CD14-positive monocyte (primary cell): ENCODE measurements around the gene SH3BP5. TPM values are rescaled to one million over a fixed set of nuclear protein-coding genes. Genes with fewer than 3 reads are reported as not detected.

Experiments used
- DNase-seq, 3 donors: peaks; one replicate each; pipeline ENCODE4 v3.0.0-alpha.2; 2011 to 2022
- H2AFZ ChIP-seq: 2 replicates; pipeline ENCODE4 v1.6.0; 2012; ENCODE audit warnings: mild to moderate bottlenecking, low read depth, low read length, inconsistent platforms; ENCODE audit not compliant: insufficient read depth, poor library complexity, severe bottlenecking
- H3K27ac ChIP-seq, 2 donors: 1 replicate in 1 of 2; 2 replicates in 1 of 2; pipeline ENCODE4 v1.5.1; 2012 to 2013; ENCODE audit warnings: low read length in 2 of 2, control low read depth in 1 of 2, inconsistent platforms in 1 of 2, low read depth in 1 of 2, mild to moderate bottlenecking in 1 of 2
- H3K27me3 ChIP-seq, 2 donors: one replicate each; pipeline versions ENCODE4 v1.6.0 to v1.6.1; 2011 to 2013; ENCODE audit warnings: low read length in 2 of 2; ENCODE audit not compliant: control insufficient read depth in 2 of 2, insufficient read depth in 2 of 2
- H3K36me3 ChIP-seq, 2 donors: replicated peaks in 1 of 2; 1 replicate in 1 of 2; 2 replicates in 1 of 2; pipeline versions ENCODE4 v1.5.1 to v1.6.1; 2012 to 2013; ENCODE audit warnings: low read length in 2 of 2, control low read depth in 1 of 2, inconsistent platforms in 1 of 2, mild to moderate bottlenecking in 1 of 2; ENCODE audit not compliant: insufficient read depth in 2 of 2, control insufficient read depth in 1 of 2
- H3K4me1 ChIP-seq, 2 donors: 1 replicate in 1 of 2; 2 replicates in 1 of 2; pipeline versions ENCODE4 v1.5.1 to v1.6.1; 2012 to 2013; ENCODE audit warnings: low read length in 2 of 2, control low read depth in 1 of 2, inconsistent platforms in 1 of 2, mild to moderate bottlenecking in 1 of 2, moderate library complexity in 1 of 2; ENCODE audit not compliant: insufficient read depth in 2 of 2, control insufficient read depth in 1 of 2
- H3K4me2 ChIP-seq: replicated peaks from 2 replicates; pipeline ENCODE3; 2012; ENCODE audit warnings: low read length, moderate library complexity, mild to moderate bottlenecking; ENCODE audit not compliant: poor library complexity, severe bottlenecking; ENCODE audit errors: extremely low read depth
- H3K4me3 ChIP-seq, 3 experiments: fragments of 200-600 bp in 1 of 3; sonication (generic) in 1 of 3; replicated peaks in 1 of 3; 1 replicate in 2 of 3; 2 replicates in 1 of 3; pipeline ENCODE4 v1.5.1; 2011 to 2013; ENCODE audit warnings: low read length in 3 of 3, mild to moderate bottlenecking in 3 of 3, control low read depth in 2 of 3, low read depth in 2 of 3, inconsistent platforms in 1 of 3, moderate library complexity in 1 of 3
- H3K79me2 ChIP-seq: 2 replicates; pipeline ENCODE4 v1.6.0; 2012; ENCODE audit warnings: mild to moderate bottlenecking, control low read depth, inconsistent platforms, low read length, moderate library complexity; ENCODE audit not compliant: insufficient read depth
- H3K9ac ChIP-seq: 2 replicates; pipeline ENCODE4 v1.6.0; 2017; ENCODE audit warnings: low read length, mild to moderate bottlenecking; ENCODE audit not compliant: insufficient read depth, poor library complexity, severe bottlenecking
- H3K9me3 ChIP-seq, 2 donors: replicated peaks in 1 of 2; 1 replicate in 1 of 2; 2 replicates in 1 of 2; pipeline versions ENCODE4 v1.5.1 to v1.6.1; 2012 to 2013; ENCODE audit warnings: low read length in 2 of 2, control low read depth in 1 of 2; ENCODE audit not compliant: control insufficient read depth in 1 of 2, insufficient read depth in 1 of 2
- H4K20me1 ChIP-seq: 2 replicates; pipeline ENCODE4 v1.6.0; 2012; ENCODE audit warnings: mild to moderate bottlenecking, low read length, control low read depth, moderate library complexity; ENCODE audit not compliant: insufficient read depth
- H3K27ac Mint-ChIP-seq, 7 donors: one replicate each; pipeline ENCODE4 v1.8.0; 2020; ENCODE audit warnings: mild to moderate bottlenecking in 7 of 7, mixed read lengths in 7 of 7, moderate library complexity in 6 of 7, inconsistent platforms in 2 of 7
- H3K27me3 Mint-ChIP-seq, 3 donors: one replicate each; pipeline ENCODE4 v1.8.0; 2021 to 2022; ENCODE audit warnings: low read depth in 3 of 3, mild to moderate bottlenecking in 3 of 3, mixed read lengths in 3 of 3, moderate library complexity in 3 of 3, inconsistent platforms in 1 of 3
- H3K36me3 Mint-ChIP-seq, 2 donors: one replicate each; pipeline ENCODE4 v1.8.0; 2020; ENCODE audit warnings: mixed read lengths in 2 of 2, inconsistent platforms in 1 of 2, mild to moderate bottlenecking in 1 of 2
- H3K4me1 Mint-ChIP-seq: one replicate; pipeline ENCODE4 v1.8.0; 2020; ENCODE audit warnings: mild to moderate bottlenecking, mixed read lengths
- H3K4me3 Mint-ChIP-seq, 2 donors: one replicate each; pipeline ENCODE4 v1.8.0; 2020; ENCODE audit warnings: mild to moderate bottlenecking in 2 of 2, mixed read lengths in 2 of 2, moderate library complexity in 1 of 2
- H3K9me3 Mint-ChIP-seq, 7 donors: one replicate each; pipeline ENCODE4 v1.8.0; 2020 to 2022; ENCODE audit warnings: mixed read lengths in 7 of 7, mild to moderate bottlenecking in 6 of 7, moderate library complexity in 6 of 7, inconsistent platforms in 2 of 7
- CTCF ChIP-seq: fragments of 200-600 bp; IDR thresholded peaks from one replicate; pipeline ENCODE4 v1.8.0; 2022; ENCODE audit warnings: antibody characterized with exemption, mild to moderate bottlenecking
- WGBS: methylation state at CpG from one replicate; pipeline ENCODE4 v1.1.5; 2013; ENCODE audit warnings: missing lambda C conversion rate; ENCODE audit not compliant: insufficient coverage; 5-methylcytosine and 5-hydroxymethylcytosine counted together
- intact Hi-C, 2 donors: fragments of 100-400 bp; cut with micrococcal nuclease; formaldehyde crosslinking; loops; one replicate each; pipeline versions ENCODE4 v1.15.0 to v1.15.1; 2023
- polyA plus RNA-seq, 3 donors: library from polyadenylated mRNA; depleted of rRNA in 1 of 3; unstranded in 2 of 3; stranded (reverse) in 1 of 3; fragments of 300-500 nt in 2 of 3; fragments of >200 nt in 1 of 3; fragmentation: Illumina TruSeq in 2 of 3; gene quantifications; 1 replicate in 2 of 3; 2 replicates in 1 of 3; pipeline ENCODE4 v1.2.3, GENCODE V29; 2012 to 2021

Gene SH3BP5
- polyA plus RNA-seq, 3 donors: 10.7 to 29.6 (median 22.8) TPM

GRCh38 chr3:15271785-15272381, 60.5 kb downstream of the SH3BP5 start:
- Histone ChIP-seq H4K20me1 (peaks cover 8% of the 10 kb centered on the region), H2AFZ (no peak overlapping the region), H3K27me3 (no peaks in the 10 kb centered on the region), H3K9ac (peak overlapping the region; percentile 72), H3K79me2 (no peaks in the 10 kb centered on the region), H3K4me2 (peak overlapping the region; percentile 71), H3K4me1 (peaks cover 84 to 88% of the 10 kb centered on the region in 2 donors), H3K9me3 (no peaks in the 10 kb centered on the region), H3K36me3 (peaks cover 6 to 7% of the 10 kb centered on the region in 2 donors), H3K4me3 (peak overlapping the region in 1 of 3 experiments; percentile 60), H3K27ac (peak overlapping the region; percentile 86 to 98)
- peaks cover 45 to 49% of the 10 kb centered on the region in 2 donors for H3K36me3 Mint-ChIP-seq
- 0% methylated on average over 2 of the region's 14 CpGs for WGBS
- no peak for TF ChIP-seq CTCF
- H3K27me3 Mint-ChIP-seq: peaks cover 0 to 3% (median 0%) of the 10 kb centered on the region in 3 donors
- H3K9me3 Mint-ChIP-seq: peaks cover 0 to 7% (median 0%) of the 10 kb centered on the region in 7 donors
- intact Hi-C loops: loop anchor here (2.0 kb wide), 2 partner anchors 15 to 17 kb away; no protein-coding TSS in a partner anchor
- peak; percentile 94 to 95 (median 95) for DNase-seq
- H3K4me1 Mint-ChIP-seq: peaks cover 83% of the 10 kb centered on the region
- peak overlapping the region; percentile 99 to 100 (median 99) for H3K27ac Mint-ChIP-seq
- H3K4me3 Mint-ChIP-seq: peak overlapping the region; percentile 50 to 88

- H3K27ac Mint-ChIP-seq: peak overlapping the region; percentile 99 to 100 (median 99)
- H3K9me3 Mint-ChIP-seq: peaks cover 0 to 7% (median 0%) of the 10 kb centered on the region in 7 donors
- Histone ChIP-seq H3K9ac (peak overlapping the region; percentile 72), H4K20me1 (peaks cover 15% of the 10 kb centered on the region), H3K4me1 (peaks cover 79 to 82% of the 10 kb centered on the region in 2 donors), H3K27ac (peak overlapping the region; percentile 86 to 98), H3K4me2 (peak overlapping the region; percentile 71), H2AFZ (no peak overlapping the region), H3K4me3 (no peak overlapping the region), H3K27me3 (no peaks in the 10 kb centered on the region), H3K79me2 (no peaks in the 10 kb centered on the region), H3K36me3 (peaks cover 15 to 16% of the 10 kb centered on the region in 2 donors), H3K9me3 (no peaks in the 10 kb centered on the region)
- peaks cover 79% of the 10 kb centered on the region for H3K4me1 Mint-ChIP-seq
- no peak for TF ChIP-seq CTCF
- 60% methylated on average over 1 of the region's 4 CpGs for WGBS
- H3K27me3 Mint-ChIP-seq: peaks cover 0 to 3% (median 3%) of the 10 kb centered on the region in 3 donors
- intact Hi-C loops: no loop called here
- DNase-seq: no peak
- H3K36me3 Mint-ChIP-seq: peaks cover 47 to 52% of the 10 kb centered on the region in 2 donors
- H3K4me3 Mint-ChIP-seq: no peak overlapping the region
These were observed 61.4 kb downstream of the SH3BP5 start for GRCh38 chr3:15271030-15271429.
